Stimulated activated CD4-positive, alpha-beta T cell treated with anti-CD3 and anti-CD28 coated beads, Interleukin-2, amount 100 ng/mL, for 48 hours (primary cell): ENCODE measurements around the gene NRSN2.
"Not testable (repeated sequence)": the region's sequence is repeated elsewhere in the genome, so short reads cannot be mapped to it uniquely, and the experiment has no call there.

Experiments used
- DNase-seq, 2 donors: peaks; one replicate each; pipeline ENCODE4 v3.0.0-alpha.2; 2020

The NRSN2 gene

GRCh38 chr20:356745-357144 lies 9.8 kb downstream of the NRSN2 start:
- DNase-seq, result no peak

GRCh38 chr20:358891-359555 lies 12.1 kb downstream of the NRSN2 start:
- no peak for DNase-seq

- DNase-seq, result no peak
These were observed 14.7 kb downstream of the NRSN2 start for GRCh38 chr20:361561-361960.

GRCh38 chr20:362271-363254 lies 15.7 kb downstream of the NRSN2 start:
- DNase-seq, result peak; percentile 30 to 39

GRCh38 chr20:363319-364078 lies 16.6 kb downstream of the NRSN2 start:
- DNase-seq, result no peak

GRCh38 chr20:364905-365794 lies 18.2 kb downstream of the NRSN2 start:
- DNase-seq, result no peak

GRCh38 chr20:366041-366718 lies 19.3 kb downstream of the NRSN2 start:
- DNase-seq, result no peak

GRCh38 chr20:366719-367485 lies 20.0 kb downstream of the NRSN2 start:
- no peak for DNase-seq

GRCh38 chr20:367486-367887 lies 20.6 kb downstream of the NRSN2 start:
- DNase-seq, result no peak

GRCh38 chr20:368915-369314 lies 22.0 kb downstream of the NRSN2 start:
- DNase-seq, result no peak

- DNase-seq, result no peak
These were observed 23.3 kb downstream of the NRSN2 start for GRCh38 chr20:370151-370600.

- no peak for DNase-seq
These were observed 24.3 kb downstream of the NRSN2 start for GRCh38 chr20:370977-371754.

- DNase-seq, result no peak
These were observed 25.0 kb downstream of the NRSN2 start for GRCh38 chr20:371755-372542.

GRCh38 chr20:372543-373082 lies 25.7 kb downstream of the NRSN2 start:
- not testable (repeated sequence) for DNase-seq

- no peak for DNase-seq
These were observed 26.4 kb downstream of the NRSN2 start for GRCh38 chr20:373171-373890.

- DNase-seq, result no peak
These were observed 28.5 kb downstream of the NRSN2 start for GRCh38 chr20:375265-375889.

- no peak for DNase-seq
These were observed 29.2 kb downstream of the NRSN2 start for GRCh38 chr20:376089-376488.

- no peak for DNase-seq
These were observed 29.8 kb downstream of the NRSN2 start for GRCh38 chr20:376750-377149.
